ENCODE measurements around the gene CNTN4.
"Not testable (repeated sequence)": the region's sequence is repeated elsewhere in the genome, so short reads cannot be mapped to it uniquely, and the experiment has no call there.

The CNTN4 gene

GRCh38 chr3:2098398-2099027, at the start of gene CNTN4:
Gene CNTN4 (plus strand): TSS chr3:2098866.
- no peak for DNase-seq

GRCh38 chr3:2061360-2061759, 37.3 kb upstream of the CNTN4 start:
- no peak for DNase-seq

GRCh38 chr3:2071531-2071930, 27.1 kb upstream of the CNTN4 start:
- no peak for DNase-seq

- no peak for DNase-seq
Observed at GRCh38 chr3:2078821-2079220, 19.8 kb upstream of the CNTN4 start.

GRCh38 chr3:2082871-2083480, 15.7 kb upstream of the CNTN4 start:
- no peak for DNase-seq

- DNase-seq = not testable (repeated sequence)
Observed at GRCh38 chr3:2083558-2083957, 15.1 kb upstream of the CNTN4 start.

- no peak for DNase-seq
Observed at GRCh38 chr3:2090095-2090911, 8.4 kb upstream of the CNTN4 start.

GRCh38 chr3:2092758-2093157, 5.9 kb upstream of the CNTN4 start:
- DNase-seq = no peak

- DNase-seq = no peak
Observed at GRCh38 chr3:2094941-2095340, 3.7 kb upstream of the CNTN4 start.

GRCh38 chr3:2096216-2096615, 2.5 kb upstream of the CNTN4 start:
- DNase-seq = no peak

GRCh38 chr3:2097641-2098191, 950 bp upstream of the CNTN4 start:
- DNase-seq = no peak

GRCh38 chr3:2099028-2099671, 484 bp downstream of the CNTN4 start:
- no peak for DNase-seq

- DNase-seq = no peak
Observed at GRCh38 chr3:2099779-2100191, 1.1 kb downstream of the CNTN4 start.

GRCh38 chr3:2106438-2106837, 7.8 kb downstream of the CNTN4 start:
- DNase-seq = no peak

- DNase-seq = no peak
Observed at GRCh38 chr3:2110597-2111117, 12.0 kb downstream of the CNTN4 start.

GRCh38 chr3:2114617-2115275, 16.1 kb downstream of the CNTN4 start:
- no peak for DNase-seq

- DNase-seq = no peak
Observed at GRCh38 chr3:2130726-2131125, 32.1 kb downstream of the CNTN4 start.

GRCh38 chr3:2133146-2133545, 34.5 kb downstream of the CNTN4 start:
- no peak for DNase-seq

- DNase-seq = no peak
Observed at GRCh38 chr3:2137651-2138050, 39.0 kb downstream of the CNTN4 start.

- DNase-seq = no peak
Observed at GRCh38 chr3:2141482-2141881, 42.8 kb downstream of the CNTN4 start.

- DNase-seq = no peak
Observed at GRCh38 chr3:2148561-2149340, 50.1 kb downstream of the CNTN4 start.

- DNase-seq = no peak
Observed at GRCh38 chr3:2153053-2153452, 54.4 kb downstream of the CNTN4 start.
